IMR-90 (cell line): ENCODE data around the gene CHRNA7. TPM values are rescaled to one million over a fixed set of nuclear protein-coding genes. Genes with fewer than 3 reads are reported as not detected.
"Not testable (repeated sequence)": the region's sequence is repeated elsewhere in the genome, so short reads cannot be mapped to it uniquely, and the experiment has no call there.

ENCODE experiments used
- ATAC-seq: fragments of 200-7000 bp; cut with Tn5 transposase; 2 replicates; pipeline ENCODE4 v1.9.1; 2020; ENCODE audit warnings: low read depth, mild to moderate bottlenecking, moderate library complexity
- BruUV-seq: library from RNA; stranded (reverse); fragments of 400-500 nt; replicated peaks from 2 replicates; lab custom pipeline; 2021; lab: Mats Ljungman, UMichigan
- CTCF ChIA-PET: fragments of 300-600 bp; formaldehyde crosslinking; extraction: SDS; loops from one replicate; lab custom pipeline; 2021; ENCODE audit warnings: antibody characterized with exemption; lab: Yijun Ruan, JAX
- POLR2A ChIA-PET: fragments of 300-600 bp; sonication (Branson Sonifier 250); formaldehyde crosslinking; loops from one replicate; lab custom pipeline; 2022; ENCODE audit warnings: antibody characterized with exemption; ENCODE audit not compliant: unreplicated experiment; lab: Charles Lee
- DNase-seq: peaks from one replicate; pipeline ENCODE4 v3.0.0; 2013
- H2AFZ ChIP-seq: replicated peaks from 2 replicates; pipeline ENCODE3; 2013; ENCODE audit warnings: low read length, mild to moderate bottlenecking; ENCODE audit not compliant: poor library complexity
- H2AK5ac ChIP-seq: 2 replicates; pipeline ENCODE4 v1.6.1; 2013; ENCODE audit warnings: low read depth, low read length, inconsistent platforms
- H2AK9ac ChIP-seq: replicated peaks from 2 replicates; pipeline ENCODE3; 2013; ENCODE audit warnings: mild to moderate bottlenecking, low read depth, low read length, moderate library complexity; ENCODE audit not compliant: poor library complexity
- H2BK120ac ChIP-seq: 2 replicates; pipeline ENCODE4 v1.6.1; 2013; ENCODE audit warnings: low read depth, low read length, inconsistent platforms
- H2BK15ac ChIP-seq: 3 replicates; pipeline ENCODE4 v1.6.1; 2013; ENCODE audit warnings: low read depth, low read length, inconsistent platforms
- H2BK20ac ChIP-seq: 2 replicates; pipeline ENCODE4 v1.6.1; 2013; ENCODE audit warnings: low read depth, mild to moderate bottlenecking, inconsistent platforms, low read length, moderate library complexity
- H2BK5ac ChIP-seq: 2 replicates; pipeline ENCODE4 v1.6.1; 2013; ENCODE audit warnings: mild to moderate bottlenecking, low read depth, low read length, inconsistent platforms; ENCODE audit not compliant: poor library complexity, severe bottlenecking
- H3K14ac ChIP-seq: replicated peaks from 2 replicates; pipeline ENCODE4 v1.6.1; 2013; ENCODE audit warnings: low read depth, low read length, inconsistent platforms
- H3K18ac ChIP-seq: 2 replicates; pipeline ENCODE4 v1.6.1; 2013; ENCODE audit warnings: low read depth, low read length, control low read depth
- H3K23ac ChIP-seq: 2 replicates; pipeline ENCODE4 v1.6.1; 2013; ENCODE audit warnings: low read depth, low read length, inconsistent platforms
- H3K27ac ChIP-seq: 2 replicates; pipeline ENCODE4 v1.5.1; 2013; ENCODE audit warnings: mild to moderate bottlenecking, control low read depth, low read length; ENCODE audit not compliant: insufficient read depth
- H3K27me3 ChIP-seq: 2 replicates; pipeline ENCODE4 v1.6.1; 2013; ENCODE audit warnings: low read length; ENCODE audit not compliant: control insufficient read depth, insufficient read depth
- H3K36me3 ChIP-seq: 2 replicates; pipeline ENCODE4 v1.6.1; 2013; ENCODE audit warnings: low read length, mixed read lengths; ENCODE audit not compliant: control insufficient read depth, insufficient read depth
- H3K4ac ChIP-seq: 2 replicates; pipeline ENCODE4 v1.6.1; 2013; ENCODE audit warnings: low read depth, low read length, inconsistent platforms
- H3K4me1 ChIP-seq: 2 replicates; pipeline ENCODE4 v1.6.1; 2013; ENCODE audit warnings: low read length, mixed read lengths; ENCODE audit not compliant: control insufficient read depth, insufficient read depth
- H3K4me2 ChIP-seq: 2 replicates; pipeline ENCODE4 v1.6.1; 2013; ENCODE audit warnings: low read depth, mild to moderate bottlenecking, control low read depth, low read length, moderate library complexity
- H3K4me3 ChIP-seq: 2 replicates; pipeline ENCODE4 v1.5.1; 2013; ENCODE audit warnings: low read depth, mild to moderate bottlenecking, control low read depth, low read length, moderate library complexity; ENCODE audit not compliant: insufficient read depth
- H3K56ac ChIP-seq: 2 replicates; pipeline ENCODE4 v1.6.1; 2013; ENCODE audit warnings: low read length, inconsistent platforms; ENCODE audit not compliant: insufficient read depth; ENCODE audit errors: extremely low read depth
- H3K79me1 ChIP-seq, 2 experiments: 2 replicates each; pipeline ENCODE4 v1.6.1; 2013; ENCODE audit warnings: low read length in 2 of 2, inconsistent platforms in 1 of 2, low read depth in 1 of 2
- H3K9ac ChIP-seq: 2 replicates; pipeline ENCODE4 v1.6.1; 2013; ENCODE audit warnings: low read depth, low read length, control low read depth
- H3K9me1 ChIP-seq: 2 replicates; pipeline ENCODE4 v1.6.1; 2013; ENCODE audit warnings: low read length, inconsistent platforms; ENCODE audit not compliant: insufficient read depth
- H3K9me3 ChIP-seq: 2 replicates; pipeline ENCODE4 v1.6.1; 2013; ENCODE audit warnings: low read length; ENCODE audit not compliant: control insufficient read depth, insufficient read depth
- H4K20me1 ChIP-seq: 2 replicates; pipeline ENCODE4 v1.6.1; 2013; ENCODE audit warnings: low read length, inconsistent platforms; ENCODE audit not compliant: insufficient read depth
- H4K5ac ChIP-seq: 2 replicates; pipeline ENCODE4 v1.6.1; 2013; ENCODE audit warnings: mild to moderate bottlenecking, low read depth, low read length, control low read depth
- H4K8ac ChIP-seq, 2 experiments: 2 replicates each; pipeline ENCODE4 v1.6.1; 2013; ENCODE audit warnings: low read depth in 2 of 2, low read length in 2 of 2, control low read depth in 1 of 2, inconsistent platforms in 1 of 2
- H4K91ac ChIP-seq: 2 replicates; pipeline ENCODE4 v1.6.1; 2013; ENCODE audit warnings: low read depth, low read length, inconsistent platforms; ENCODE audit not compliant: insufficient read depth
- WGBS, 2 experiments: methylation state at CpG; one replicate each; pipeline versions ENCODE4 v1.1.5 to v1.1.7; 2013; ENCODE audit warnings: missing lambda C conversion rate in 2 of 2; ENCODE audit not compliant: insufficient read length in 1 of 2; ENCODE audit errors: extremely low coverage in 2 of 2; 5-methylcytosine and 5-hydroxymethylcytosine counted together
- dilution Hi-C: fragments of 300-500 bp; cut with HindIII; formaldehyde crosslinking; loops from one replicate; pipeline ENCODE4 v1.14.3; 2018; ENCODE audit warnings: low sequenced_read_pairs; ENCODE audit not compliant: unreplicated experiment
- in situ Hi-C: fragments of 300-500 bp; cut with MboI; formaldehyde crosslinking; loops from 3 replicates; pipeline ENCODE4 v1.14.3; 2019; ENCODE audit warnings: low sequenced_read_pairs, inconsistent platforms, mixed read lengths
- intact Hi-C: fragments of 100-400 bp; cut with micrococcal nuclease; formaldehyde crosslinking; loops from 2 replicates; pipeline ENCODE4 v1.10.0; 2022
- polyA plus RNA-seq, 3 experiments: library from polyadenylated mRNA; depleted of rRNA; stranded (reverse); fragments of >200 nt; gene quantifications; 2 replicates each; pipeline ENCODE4 v1.2.3, GENCODE V29; 2012; ENCODE audit warnings: low replicate concordance in 1 of 3
- total RNA-seq: library from RNA; depleted of rRNA; stranded (reverse); fragments of >200 nt; gene quantifications from 2 replicates; pipeline ENCODE4 v1.2.3, GENCODE V29; 2012

The CHRNA7 gene
- total and polyA plus RNA-seq, 2 of the 4 experiments (the other 2 are of a cell fraction) = 0.10 TPM; not detected in 1

DNA sequence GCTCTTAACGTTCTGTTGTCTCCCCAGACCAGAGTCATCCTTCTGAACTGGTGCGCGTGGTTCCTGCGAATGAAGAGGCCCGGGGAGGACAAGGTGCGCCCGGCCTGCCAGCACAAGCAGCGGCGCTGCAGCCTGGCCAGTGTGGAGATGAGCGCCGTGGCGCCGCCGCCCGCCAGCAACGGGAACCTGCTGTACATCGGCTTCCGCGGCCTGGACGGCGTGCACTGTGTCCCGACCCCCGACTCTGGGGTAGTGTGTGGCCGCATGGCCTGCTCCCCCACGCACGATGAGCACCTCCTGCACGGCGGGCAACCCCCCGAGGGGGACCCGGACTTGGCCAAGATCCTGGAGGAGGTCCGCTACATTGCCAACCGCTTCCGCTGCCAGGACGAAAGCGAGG, 137.6 kb downstream of the CHRNA7 start:
- BruUV-seq, H3K9ac ChIP-seq, DNase-seq, H4K5ac ChIP-seq, H3K9me1 ChIP-seq, H3K4me1 ChIP-seq, H2AK9ac ChIP-seq, H3K27me3 ChIP-seq, H3K23ac ChIP-seq, in situ Hi-C loops, H4K20me1 ChIP-seq, H3K18ac ChIP-seq, H2BK15ac ChIP-seq, H3K9me3 ChIP-seq, H2AFZ ChIP-seq, CTCF ChIA-PET, H3K4me3 ChIP-seq, H3K4me2 ChIP-seq, H2AK5ac ChIP-seq, intact Hi-C loops, H4K91ac ChIP-seq, ATAC-seq, H2BK20ac ChIP-seq, POLR2A ChIA-PET, dilution Hi-C loops, H2BK120ac ChIP-seq, H3K56ac ChIP-seq, H3K36me3 ChIP-seq, H3K27ac ChIP-seq, H2BK5ac ChIP-seq, H4K8ac ChIP-seq, H3K4ac ChIP-seq, H3K79me1 ChIP-seq, H3K14ac ChIP-seq: not testable (repeated sequence)
- WGBS, 2 experiments = no CpG with 5 or more reads among the region's 35 CpGs

DNA sequence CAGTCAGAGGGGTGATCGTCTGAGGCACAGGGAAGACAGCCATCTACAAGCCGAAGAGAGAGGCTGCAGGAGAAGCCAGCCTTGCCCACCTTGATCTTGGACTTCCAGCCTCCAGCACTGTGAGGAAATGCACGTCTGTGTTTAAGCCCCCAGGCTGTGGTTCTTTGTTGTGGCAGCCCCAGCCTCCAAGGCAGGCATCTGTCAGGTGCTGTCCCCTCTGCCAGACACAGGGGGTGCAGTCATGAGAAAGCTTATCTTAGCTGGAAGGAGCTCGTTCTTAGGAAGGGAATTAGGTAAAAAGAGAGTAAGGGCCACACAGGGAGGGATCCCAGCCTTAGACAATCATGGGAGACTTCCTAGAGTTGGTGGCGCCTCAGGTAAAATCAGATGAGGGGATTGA, 150.3 kb downstream of the CHRNA7 start:
- H3K9ac ChIP-seq, H2AK5ac ChIP-seq, ATAC-seq, H3K9me3 ChIP-seq, H3K4ac ChIP-seq, POLR2A ChIA-PET, H4K8ac ChIP-seq, H4K91ac ChIP-seq, H4K20me1 ChIP-seq, H2BK5ac ChIP-seq, H3K27me3 ChIP-seq, H3K18ac ChIP-seq, in situ Hi-C loops, H3K79me1 ChIP-seq, H2BK20ac ChIP-seq, H3K9me1 ChIP-seq, H3K27ac ChIP-seq, H2BK120ac ChIP-seq, H3K14ac ChIP-seq, intact Hi-C loops, H2AFZ ChIP-seq, H2BK15ac ChIP-seq, H4K5ac ChIP-seq, DNase-seq, H3K36me3 ChIP-seq, H3K23ac ChIP-seq, BruUV-seq, dilution Hi-C loops, H3K56ac ChIP-seq, H2AK9ac ChIP-seq, H3K4me1 ChIP-seq, H3K4me3 ChIP-seq, H3K4me2 ChIP-seq, CTCF ChIA-PET: not testable (repeated sequence)
- no CpG with 5 or more reads among the region's 5 CpGs for WGBS, 2 experiments
